C4-2B (cell line): ENCODE results near the gene NRXN3.

Experiments used
- CTCF ChIP-seq: fragments of 450-650 bp; conservative IDR thresholded peaks from 2 replicates; pipeline ENCODE4 v1.5.1; 2017; ENCODE audit warnings: mild to moderate bottlenecking
- ZFX ChIP-seq: fragments of 450-650 bp; IDR thresholded peaks from 2 replicates; pipeline ENCODE4 v1.6.1; 2017

GRCh38 chr14:79254069-79254775 is 1084.0 kb downstream of the NRXN3 start:
- no peak for TF ChIP-seq CTCF
- no peak for TF ChIP-seq ZFX
